Psoas muscle (tissue), 8 donors: ENCODE results near the gene BTBD9. TPM values are rescaled to one million over a fixed set of nuclear protein-coding genes. Genes with fewer than 3 reads are reported as not detected.

Experiments
- ATAC-seq, 4 donors: fragments of 200-7000 bp; cut with Tn5 transposase; one replicate each; pipeline ENCODE4 v1.9.1; 2020; ENCODE audit warnings: moderate library complexity in 3 of 4, mild to moderate bottlenecking in 2 of 4
- DNase-seq, 2 donors: peaks; one replicate each; pipeline ENCODE4 v3.0.0-alpha.2; 2020
- H3K27ac ChIP-seq: fragments of 200-600 bp; one replicate; pipeline ENCODE4 v1.8.0; 2022
- H3K27me3 ChIP-seq, 3 donors: fragments of 200-600 bp in 1 of 3; one replicate each; pipeline versions ENCODE4 v1.6.1 to v1.8.0; 2013 to 2022; ENCODE audit warnings: low read length in 2 of 3, mild to moderate bottlenecking in 2 of 3, moderate library complexity in 1 of 3; ENCODE audit not compliant: insufficient read depth in 3 of 3
- H3K36me3 ChIP-seq, 2 donors: fragments of 200-600 bp in 1 of 2; one replicate each; pipeline versions ENCODE4 v1.6.1 to v1.8.0; 2013 to 2022; ENCODE audit warnings: low read depth in 1 of 2, mild to moderate bottlenecking in 1 of 2, moderate library complexity in 1 of 2; ENCODE audit not compliant: insufficient read depth in 1 of 2
- H3K4me1 ChIP-seq: fragments of 200-600 bp; one replicate; pipeline ENCODE4 v1.8.0; 2022
- H3K4me3 ChIP-seq: fragments of 200-600 bp; one replicate; pipeline ENCODE4 v1.8.0; 2022; ENCODE audit warnings: mild to moderate bottlenecking
- H3K9me3 ChIP-seq: fragments of 200-600 bp; one replicate; pipeline ENCODE4 v1.8.0; 2022
- CTCF ChIP-seq: fragments of 200-600 bp; IDR thresholded peaks from one replicate; pipeline ENCODE4 v1.8.0; 2022; ENCODE audit warnings: antibody characterized with exemption
- WGBS, 3 donors: extraction: QIAGEN DNeasy Blood & Tissue Kit; methylation state at CpG; one replicate each; pipeline versions ENCODE4 v1.1.6 to v1.1.7; 2013; 5-methylcytosine and 5-hydroxymethylcytosine counted together
- intact Hi-C, 2 donors: fragments of 100-400 bp; cut with DNase I; formaldehyde crosslinking; loops; one replicate each; pipeline versions ENCODE4 v1.11.0 to v1.14.2; 2022
- polyA plus RNA-seq, 3 donors: library from polyadenylated mRNA; stranded (reverse); fragments of 200-250 nt; gene quantifications; one replicate each; pipeline ENCODE4 v1.2.3, GENCODE V29; 2013
- total RNA-seq, 4 donors: library from RNA; stranded (reverse); fragmentation: NEBNext Ultra II Directional in 2 of 4; extraction: Animal tissue kit (Norgen Biotek cat#: 25700) in 2 of 4; gene quantifications; one replicate each; pipeline versions ENCODE4 v1.2.1 to v1.2.4, GENCODE V29; 2021 to 2023
- donor health status: healthy with polysubstance abuse.
- donor health status: DM: no; HTN: no; CAD: no; lungs with moderate emphysema.
- donor health status: Bipolar disorder and iron deficiency.
- donor health status: healthy.
- donor health status: DM: yes; HTN: yes; CAD: no.
- donor health status: DM: no; HTN: no; CAD: no.
- donor health status: DM: no; HTN: no; CAD: no.
- donor health status: DM: yes; HTN: yes; CAD: no.

The BTBD9 gene
- total and polyA plus RNA-seq, 7 donors = 2.3 to 10.9 (median 8.4) TPM

- DNase-seq (no peak), ATAC-seq (no peak)
- Histone ChIP-seq H3K27ac (no peak overlapping the region), H3K27me3 (no peaks in the 10 kb centered on the region), H3K9me3 (no peaks in the 10 kb centered on the region), H3K4me3 (no peak overlapping the region), H3K4me1 (peaks cover 15% of the 10 kb centered on the region), H3K36me3 (no peaks in the 10 kb centered on the region)
- no peak for TF ChIP-seq CTCF
- intact Hi-C loops = no loop called here
- 60 to 86% (median 63%) methylated on average over 2 of the region's 2 CpGs for WGBS, 3 donors
Measured at GRCh38 chr6:38483526-38483925, 156.2 kb downstream of the BTBD9 start.

- Histone ChIP-seq H3K9me3 (no peaks in the 10 kb centered on the region), H3K36me3 (no peaks in the 10 kb centered on the region), H3K27ac (no peak overlapping the region), H3K4me1 (peaks cover 15% of the 10 kb centered on the region), H3K27me3 (no peaks in the 10 kb centered on the region), H3K4me3 (no peak overlapping the region)
- DNase-seq (no peak), ATAC-seq (peak in 1 of 4 donors; percentile 58)
- TF ChIP-seq CTCF = no peak
- intact Hi-C loops = no loop called here
- 30 to 48% (median 40%) methylated on average over 1 of the region's 1 CpG for WGBS, 3 donors
Measured at GRCh38 chr6:38482466-38482865, 157.3 kb downstream of the BTBD9 start.

- no peak for ATAC-seq
- Histone ChIP-seq H3K36me3 (no peaks in the 10 kb centered on the region), H3K9me3 (no peaks in the 10 kb centered on the region), H3K27me3 (no peaks in the 10 kb centered on the region), H3K4me1 (peaks cover 15% of the 10 kb centered on the region), H3K27ac (no peak overlapping the region), H3K4me3 (no peak overlapping the region)
- 56 to 78% (median 63%) methylated on average over 4 of the region's 4 CpGs for WGBS, 3 donors
- TF ChIP-seq CTCF = no peak
- no peak for DNase-seq
- intact Hi-C loops = no loop called here
Measured at GRCh38 chr6:38481851-38482250, 157.9 kb downstream of the BTBD9 start.

GRCh38 chr6:38481211-38481836 is 158.4 kb downstream of the BTBD9 start:
- 83 to 96% (median 95%) methylated on average over 5 of the region's 5 CpGs for WGBS, 3 donors
- intact Hi-C loops = no loop called here
- no peak for TF ChIP-seq CTCF
- Histone ChIP-seq H3K36me3 (no peaks in the 10 kb centered on the region), H3K4me1 (peaks cover 15% of the 10 kb centered on the region), H3K4me3 (no peak overlapping the region), H3K27ac (no peak overlapping the region), H3K27me3 (no peaks in the 10 kb centered on the region), H3K9me3 (no peaks in the 10 kb centered on the region)
- DNase-seq = no peak
- no peak for ATAC-seq

GRCh38 chr6:38480036-38480435 is 159.7 kb downstream of the BTBD9 start:
- Histone ChIP-seq H3K4me1 (peaks cover 15% of the 10 kb centered on the region), H3K4me3 (no peak overlapping the region), H3K27me3 (no peaks in the 10 kb centered on the region), H3K36me3 (no peaks in the 10 kb centered on the region), H3K9me3 (no peaks in the 10 kb centered on the region), H3K27ac (no peak overlapping the region)
- no peak for TF ChIP-seq CTCF
- 86 to 92% (median 87%) methylated on average over 4 of the region's 4 CpGs for WGBS, 3 donors
- DNase-seq (no peak), ATAC-seq (no peak)
- intact Hi-C loops = no loop called here
